Glomerular endothelial cell (primary cell): ENCODE measurements around the gene PARVB. TPM values are rescaled to one million over a fixed set of nuclear protein-coding genes. Genes with fewer than 3 reads are reported as not detected.

Experiments used
- DNase-seq: peaks from one replicate; pipeline ENCODE4 v3.0.0-alpha.2; 2011; ENCODE audit warnings: low read depth, low spot score; ENCODE audit errors: extremely low read depth
- total RNA-seq: library from RNA; depleted of rRNA; stranded (reverse); fragments of >200 nt; gene quantifications from 2 replicates; pipeline ENCODE4 v1.2.3, GENCODE V29; 2015

PARVB gene
- total RNA-seq, 1 donor from 2014 or later, result 118 TPM

DNA sequence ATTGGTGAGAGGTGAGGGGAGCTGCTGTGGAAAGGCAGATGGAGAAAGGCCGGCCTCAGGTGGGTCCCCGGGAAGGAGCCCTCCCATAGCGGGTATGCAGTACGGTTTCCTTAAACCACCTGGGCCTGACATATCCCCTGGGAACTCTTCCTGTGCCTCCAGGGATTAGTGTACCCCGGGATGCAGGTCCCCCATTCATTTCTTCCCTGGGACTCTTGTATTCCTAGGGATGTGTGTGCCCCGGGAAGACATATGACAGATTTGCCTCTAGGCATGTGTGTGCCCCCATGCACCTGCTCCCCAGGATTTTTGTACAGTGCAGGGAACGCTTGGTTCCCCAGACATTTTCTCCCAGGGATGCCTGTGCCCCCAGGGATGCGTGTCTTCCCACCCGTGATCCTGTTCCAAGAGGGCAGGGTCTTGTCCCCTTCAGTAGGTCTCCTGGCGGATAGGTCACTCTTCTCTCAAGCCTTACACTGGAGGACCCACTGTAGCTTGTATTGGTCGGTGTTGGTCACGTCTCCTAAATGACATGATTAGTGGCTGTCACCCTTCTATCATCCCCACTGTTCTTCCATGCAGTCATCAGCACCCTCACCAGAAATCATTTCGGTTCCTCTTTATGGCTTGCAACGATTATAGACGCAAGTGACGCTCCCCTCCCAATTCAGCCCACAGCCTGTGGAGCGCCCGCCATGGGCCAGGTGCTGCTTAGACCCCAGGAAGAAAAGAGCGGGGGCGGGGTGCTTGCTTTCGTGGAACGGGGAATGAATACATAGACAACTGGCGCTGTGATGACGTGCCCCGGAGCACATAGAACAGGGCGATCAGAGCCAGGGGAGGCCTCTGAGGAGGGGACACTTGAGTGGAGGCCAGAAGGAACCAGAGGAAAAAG, 1.3 kb downstream of the PARVB start:
- DNase-seq, result no peak

DNA sequence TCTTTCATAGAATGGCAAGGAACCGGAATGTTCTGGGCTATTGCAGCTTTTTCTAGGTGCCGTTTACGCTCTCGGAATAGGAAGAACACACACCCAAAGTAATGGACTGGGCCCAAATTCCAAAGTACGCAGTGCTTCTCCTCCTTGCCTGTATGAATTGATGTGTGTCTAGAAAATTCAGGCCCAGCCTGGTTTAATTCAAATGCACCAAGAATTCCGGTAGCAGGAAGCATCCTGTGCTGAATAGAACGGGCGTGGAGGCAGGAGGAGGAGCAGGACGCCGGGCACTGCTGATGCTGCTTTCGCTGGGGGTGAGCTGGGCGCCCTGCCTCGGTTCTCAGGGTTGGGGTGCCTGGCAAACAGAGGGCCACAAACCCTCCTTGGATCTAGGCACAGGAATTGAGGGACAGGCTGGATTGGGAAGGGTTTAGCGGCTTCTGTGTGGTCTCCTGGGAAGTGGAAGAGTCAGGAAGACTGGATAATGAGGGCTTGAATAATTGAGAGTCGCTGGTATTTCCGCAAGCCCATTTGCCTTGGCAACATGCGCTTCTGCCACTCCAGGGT, 2.0 kb downstream of the PARVB start:
- no peak for DNase-seq

DNA sequence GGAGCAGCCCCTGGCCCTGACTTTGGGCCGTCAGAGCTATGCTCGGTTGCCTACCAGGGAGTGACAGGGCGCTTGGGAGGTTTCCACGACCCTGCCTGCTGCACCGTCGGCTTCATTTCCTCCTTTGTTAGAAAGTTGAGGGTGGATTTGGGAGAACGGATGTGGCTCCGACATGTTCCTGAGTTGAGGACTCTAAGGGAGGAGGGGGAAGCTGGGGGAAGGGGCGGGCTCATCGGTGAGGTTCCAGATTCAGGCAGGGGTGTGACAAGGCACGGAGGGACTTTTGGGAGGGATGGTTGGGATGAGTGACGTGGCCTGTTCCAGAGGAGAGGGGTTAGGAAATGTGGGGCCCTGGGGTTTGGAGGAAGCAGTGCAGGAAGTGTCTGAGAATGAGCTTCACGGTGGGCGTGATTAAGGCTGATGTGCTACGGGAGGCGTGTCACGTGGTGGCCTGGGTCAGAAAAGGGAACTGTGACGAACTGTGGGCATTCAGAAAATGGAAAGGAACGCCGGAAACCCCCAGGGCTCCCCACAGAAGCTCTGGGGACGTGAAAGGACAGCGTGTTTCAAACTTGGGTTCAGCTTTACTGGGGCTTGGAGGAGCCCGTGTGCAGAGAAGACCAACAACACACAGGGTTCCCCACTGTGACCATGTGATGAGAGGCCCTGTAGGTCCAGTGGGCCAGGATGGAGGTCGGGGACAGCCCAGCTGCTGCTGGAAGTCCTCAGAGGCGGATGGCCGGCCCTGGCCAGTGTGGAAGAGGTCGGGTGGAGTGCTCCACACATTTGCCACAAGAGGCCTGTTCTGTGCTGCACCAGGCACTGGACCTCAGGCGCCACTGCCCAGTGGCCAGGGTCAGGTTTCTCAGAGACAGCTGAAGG, 2.8 kb downstream of the PARVB start:
- no peak for DNase-seq

DNA sequence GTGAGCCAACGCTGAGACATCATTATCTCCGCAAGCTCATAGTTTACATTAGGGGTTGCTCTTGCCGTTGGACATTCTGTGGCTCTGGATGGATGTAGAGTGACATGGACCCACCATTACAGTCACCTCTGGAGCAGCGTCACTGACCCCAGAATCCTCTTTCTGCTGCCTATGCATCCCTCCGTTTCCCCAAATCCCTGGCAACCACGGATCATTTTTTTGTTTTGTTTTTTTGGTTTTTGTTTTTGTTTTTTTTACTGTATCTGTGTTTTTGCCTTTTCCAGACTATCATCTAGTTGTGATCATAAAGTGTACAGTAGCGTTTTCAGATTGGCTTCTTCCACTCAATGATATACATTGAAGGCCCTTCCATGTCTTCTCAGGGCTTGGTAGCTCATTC, 4.0 kb downstream of the PARVB start:
- no peak for DNase-seq

DNA sequence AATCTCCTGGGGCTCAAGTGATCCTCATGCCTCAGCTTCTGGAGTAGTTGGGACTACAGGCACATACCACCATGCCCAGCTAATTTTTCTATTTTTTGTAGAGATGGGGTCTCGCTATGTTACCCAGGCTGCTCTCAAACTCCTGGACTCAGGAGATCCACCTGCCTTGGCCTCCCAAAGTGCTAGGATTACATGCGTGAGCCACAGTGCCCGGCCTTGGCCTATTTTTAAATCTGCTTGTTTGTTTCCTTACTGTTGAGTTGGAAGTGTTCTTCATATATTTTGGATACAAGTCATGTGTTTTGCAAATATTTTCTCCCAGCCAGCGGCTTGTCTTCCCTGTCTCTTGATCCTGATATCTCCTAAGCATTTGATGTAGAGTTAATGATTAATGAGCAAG, 5.0 kb downstream of the PARVB start:
- DNase-seq, result no peak

DNA sequence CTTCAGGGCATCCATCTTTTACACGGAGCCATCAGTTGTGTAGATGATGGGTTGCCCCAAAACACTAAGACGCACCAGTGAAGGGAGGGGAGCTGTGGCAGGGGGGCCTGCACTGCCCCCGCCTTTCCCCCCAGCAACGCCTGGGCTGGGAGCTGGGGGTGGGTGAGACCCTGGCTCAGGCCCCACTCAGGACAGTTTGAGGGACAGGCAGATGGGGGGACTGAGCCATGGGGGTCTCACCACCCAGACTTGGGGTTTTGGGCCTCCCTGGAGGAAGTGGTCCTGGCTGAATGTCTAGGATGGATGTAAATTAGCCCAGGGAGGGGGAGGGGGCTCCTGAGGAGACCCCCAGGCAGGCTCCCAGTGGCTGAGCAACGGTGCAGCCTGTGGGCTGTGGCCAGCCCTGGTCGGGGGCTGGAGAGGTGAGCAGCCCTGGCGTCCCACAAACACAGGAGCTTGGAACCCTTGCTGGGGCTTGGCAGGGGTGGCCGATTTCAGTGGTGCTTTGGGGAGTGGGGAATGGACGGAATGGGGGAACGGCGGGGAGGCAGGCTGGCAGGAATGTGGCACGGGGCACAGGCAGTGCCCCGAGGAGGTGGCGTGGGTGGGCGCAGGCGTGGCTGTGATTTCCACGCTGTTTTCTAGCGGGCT, 6.1 kb downstream of the PARVB start:
- DNase-seq, result no peak

DNA sequence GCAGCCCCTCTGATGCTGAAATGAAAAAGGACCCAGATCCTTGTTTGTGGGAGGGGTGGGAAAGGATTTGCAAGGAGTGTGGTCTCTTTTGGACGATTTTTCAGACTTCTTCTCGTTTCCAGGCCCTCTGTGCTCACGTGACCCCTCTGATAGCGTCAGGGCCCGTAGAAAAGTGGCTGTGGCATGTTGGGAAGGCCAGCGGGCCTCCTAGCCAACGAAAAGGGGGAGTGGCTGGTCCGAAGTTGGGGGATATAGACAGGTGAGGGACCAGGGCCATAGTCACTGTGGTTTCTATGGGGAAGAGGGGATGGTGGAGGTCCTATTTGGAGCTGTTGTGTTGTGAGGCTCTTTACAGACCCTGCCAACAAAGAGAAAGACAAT, 6.6 kb downstream of the PARVB start:
- no peak for DNase-seq

DNA sequence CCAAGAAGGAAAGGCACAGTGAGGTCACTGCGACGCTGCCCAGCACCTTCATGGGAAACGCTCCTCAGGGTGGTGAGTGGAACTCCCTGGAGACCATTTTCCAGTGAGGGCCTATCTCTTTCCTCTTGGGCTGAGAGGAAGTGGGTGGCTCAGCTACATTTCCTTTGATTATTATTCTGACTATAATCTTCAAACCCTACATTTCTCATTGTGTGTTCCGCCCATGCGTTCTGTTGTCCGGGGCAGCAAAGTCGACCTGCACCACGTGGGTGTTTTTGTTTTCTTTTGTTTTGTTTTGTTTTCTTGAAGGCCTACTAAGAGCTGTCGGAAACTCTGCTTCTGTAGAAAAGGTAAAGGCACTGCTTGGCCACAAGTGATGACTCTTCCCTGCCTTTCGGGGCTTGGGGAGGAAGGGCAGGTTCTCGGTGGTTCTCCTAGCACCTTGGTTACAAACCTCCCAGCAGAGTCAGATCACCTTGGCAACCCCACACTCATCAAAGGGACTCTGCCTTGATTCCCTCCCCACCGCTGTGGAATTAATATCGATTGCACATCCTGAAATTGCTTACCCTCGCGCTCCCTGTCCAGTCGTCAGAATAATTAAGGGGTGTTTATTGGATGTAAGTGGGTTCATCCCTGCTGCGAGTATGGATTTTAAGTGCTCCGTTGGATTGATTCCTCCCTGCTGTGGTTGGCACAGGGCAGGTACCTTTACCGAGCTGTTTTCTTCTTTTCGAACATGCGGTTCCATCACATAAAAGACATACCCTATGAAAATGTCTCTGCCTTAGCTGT, 7.3 kb downstream of the PARVB start:
- DNase-seq, result no peak

DNA sequence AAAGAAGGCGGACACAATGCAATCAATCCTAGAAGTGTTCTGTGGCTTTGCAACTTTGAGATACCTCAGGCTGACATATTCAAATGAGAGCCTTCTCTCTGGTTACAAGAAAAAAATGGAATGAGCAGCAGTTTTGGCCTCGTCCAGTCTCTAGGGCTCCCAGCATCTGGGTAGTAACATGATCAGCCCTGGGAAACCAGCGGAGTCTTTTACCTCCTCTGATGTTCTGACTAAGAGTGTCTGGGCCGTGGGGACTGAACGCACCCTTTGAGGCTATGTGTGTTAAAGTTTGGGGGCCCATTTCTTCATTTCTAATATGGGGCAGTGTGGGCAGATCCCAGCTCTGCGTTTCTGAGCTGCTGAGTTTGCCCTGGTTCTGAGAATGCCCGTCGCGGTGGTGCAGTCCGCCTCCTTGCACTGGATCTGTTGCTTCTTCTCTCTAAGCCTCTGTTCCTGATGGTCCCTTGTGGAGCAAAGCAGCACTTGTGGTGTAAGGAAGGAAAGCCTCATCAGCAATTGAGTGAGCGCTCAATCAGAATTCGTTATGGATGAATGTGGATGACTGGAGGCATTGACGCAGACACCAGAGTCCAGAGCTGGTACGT, 8.1 kb downstream of the PARVB start:
- no peak for DNase-seq

DNA sequence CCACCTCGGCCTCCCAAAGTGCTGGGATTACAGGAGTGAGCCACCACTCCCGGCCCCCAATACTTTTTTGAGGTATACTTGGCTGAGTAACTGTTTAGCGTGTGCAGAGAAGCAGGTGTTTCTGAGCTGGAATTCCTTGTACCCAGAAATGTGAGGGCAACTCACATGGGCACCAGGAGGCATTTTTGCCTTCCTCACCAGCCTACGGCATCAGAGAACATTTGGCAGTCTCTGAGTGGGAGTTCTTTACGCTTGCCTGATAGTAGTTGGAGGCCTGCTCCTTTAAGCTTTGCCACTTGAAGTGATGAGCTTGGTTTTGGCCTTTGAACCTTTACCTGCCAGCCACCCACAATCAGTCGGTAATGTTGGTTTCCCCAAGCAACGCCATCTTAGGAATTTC, 9.2 kb downstream of the PARVB start:
- DNase-seq, result no peak

DNA sequence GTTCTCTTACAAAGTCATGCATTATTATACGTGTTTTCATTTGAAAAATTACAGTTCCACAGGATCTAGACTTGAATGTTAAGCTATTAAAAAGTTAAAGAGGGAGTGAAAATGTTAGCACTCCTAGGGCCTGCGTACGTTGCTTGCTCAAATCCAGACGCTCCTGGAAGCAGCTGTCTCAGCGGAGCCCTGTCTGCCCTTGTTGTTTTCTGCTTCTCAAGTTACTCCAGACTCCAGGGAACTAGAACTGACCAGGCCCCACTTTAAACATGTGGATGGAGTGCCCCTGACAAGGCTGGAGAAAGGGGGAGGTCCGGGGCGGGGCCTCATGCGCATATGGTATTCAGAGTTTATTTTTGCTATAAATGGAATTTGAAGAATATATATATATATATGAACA, 9.6 kb downstream of the PARVB start:
- DNase-seq, result no peak

DNA sequence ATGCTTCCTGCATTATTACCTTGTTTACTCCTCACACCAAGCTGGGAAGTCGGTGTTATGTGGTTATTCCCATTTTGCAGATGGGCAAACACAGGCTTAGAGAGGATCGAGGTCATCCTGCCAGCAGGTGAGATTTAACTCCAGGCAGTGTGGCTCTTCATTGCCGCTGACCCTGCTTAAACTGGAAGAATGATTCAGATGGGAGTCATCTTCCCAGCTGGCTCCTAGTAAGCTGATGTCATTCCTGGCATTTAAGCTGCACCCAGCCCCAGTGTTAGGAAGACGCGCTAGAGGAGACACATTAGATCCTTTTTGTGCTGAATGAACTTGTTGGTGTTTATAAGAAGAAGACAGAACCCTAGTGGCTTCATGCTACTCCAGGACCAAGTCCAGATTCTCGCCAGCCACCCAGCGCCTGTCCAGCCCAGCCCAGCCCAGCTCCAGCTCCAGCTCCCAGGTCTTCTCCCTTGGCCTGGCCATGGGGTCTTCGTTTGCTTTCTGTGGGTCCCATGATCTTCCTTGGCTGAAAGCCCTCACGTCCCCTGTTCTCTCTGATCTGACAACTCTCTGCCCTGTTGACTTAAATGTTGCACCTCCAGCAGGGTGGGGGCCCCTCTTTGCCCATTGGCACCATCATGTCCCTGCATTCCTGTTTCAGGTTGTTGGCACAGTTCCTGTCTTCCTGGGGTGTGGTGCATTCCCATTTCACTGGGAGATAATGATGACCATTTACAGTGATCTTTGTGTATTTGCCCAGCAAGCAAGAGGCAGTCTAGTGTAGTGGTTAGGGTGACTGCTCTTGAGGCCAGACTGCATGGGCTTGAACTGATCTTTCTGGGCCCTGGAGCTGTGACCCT, 13.6 kb downstream of the PARVB start:
- DNase-seq, result peak; percentile 36

DNA sequence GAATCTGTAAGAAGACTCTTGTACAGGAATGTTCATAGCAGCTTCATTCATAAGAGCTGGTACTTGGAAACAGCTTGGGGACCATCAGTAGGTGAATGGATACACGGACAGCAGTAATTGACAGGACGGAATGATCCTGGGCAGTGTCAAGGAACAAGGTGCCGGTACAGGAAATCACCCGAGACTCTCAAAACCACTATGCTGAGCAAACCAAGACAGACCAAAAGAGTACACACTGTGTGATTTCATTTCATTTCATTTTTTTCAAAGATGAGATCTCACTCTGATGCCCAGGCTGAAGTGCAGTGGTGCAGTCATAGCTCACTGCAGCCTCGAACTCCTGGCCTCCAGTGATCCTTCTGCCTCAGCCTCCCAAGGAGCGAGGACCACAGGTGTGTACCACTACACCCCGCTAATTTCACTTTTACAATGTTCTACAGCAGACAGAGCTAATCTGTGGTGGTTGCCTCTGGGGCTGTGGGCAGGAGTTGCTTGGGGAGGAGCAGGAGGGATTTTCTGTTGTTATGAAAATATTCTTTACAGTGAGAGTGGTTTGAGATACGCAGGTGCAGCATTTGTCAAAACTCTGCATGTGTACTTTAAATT, 15.6 kb downstream of the PARVB start:
- no peak for DNase-seq

DNA sequence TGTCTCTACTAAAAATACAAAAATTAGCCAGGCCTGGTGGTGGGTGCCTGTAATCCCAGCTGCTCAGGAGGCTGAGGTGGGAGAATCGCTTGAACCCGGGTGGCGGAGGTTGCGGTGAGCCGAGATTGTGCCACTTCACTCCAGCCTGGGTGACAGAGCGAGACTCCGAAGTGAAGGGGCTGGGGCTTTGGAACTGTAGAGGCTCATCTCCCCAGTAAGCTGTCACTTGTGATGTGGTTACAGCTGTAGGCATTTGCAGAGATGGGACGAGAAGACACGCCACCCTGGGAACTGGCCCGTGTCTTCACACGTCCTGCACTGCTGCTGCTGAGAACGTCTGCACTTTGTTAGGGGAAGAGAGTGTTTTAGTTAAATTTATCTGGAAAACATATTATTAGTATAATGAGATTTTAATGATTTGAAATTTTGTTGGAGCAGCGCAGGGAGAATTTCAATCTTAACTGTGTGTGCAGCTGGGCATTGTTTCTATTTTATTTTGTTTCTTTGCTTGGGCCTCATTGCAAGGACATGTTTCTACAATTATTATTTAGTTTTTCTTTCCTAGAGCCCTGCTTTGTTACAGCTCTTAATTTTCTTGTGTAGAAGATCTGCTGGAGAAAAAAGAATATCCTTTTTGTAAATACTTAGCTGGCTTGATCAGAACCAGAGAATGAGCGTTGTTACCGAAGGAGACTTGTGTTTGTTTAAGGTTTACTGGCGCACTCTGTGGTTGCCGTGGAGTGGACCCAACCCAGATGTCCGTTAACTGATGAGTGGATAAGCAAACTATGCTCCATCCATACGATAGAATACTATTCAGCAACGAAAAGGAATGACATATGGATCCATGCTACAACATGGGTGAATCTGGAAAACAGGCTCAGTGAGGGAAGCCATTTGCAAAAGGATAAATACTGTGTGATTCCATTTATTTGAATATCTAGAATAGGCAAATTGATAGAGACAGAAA, 18.4 kb downstream of the PARVB start:
- no peak for DNase-seq

DNA sequence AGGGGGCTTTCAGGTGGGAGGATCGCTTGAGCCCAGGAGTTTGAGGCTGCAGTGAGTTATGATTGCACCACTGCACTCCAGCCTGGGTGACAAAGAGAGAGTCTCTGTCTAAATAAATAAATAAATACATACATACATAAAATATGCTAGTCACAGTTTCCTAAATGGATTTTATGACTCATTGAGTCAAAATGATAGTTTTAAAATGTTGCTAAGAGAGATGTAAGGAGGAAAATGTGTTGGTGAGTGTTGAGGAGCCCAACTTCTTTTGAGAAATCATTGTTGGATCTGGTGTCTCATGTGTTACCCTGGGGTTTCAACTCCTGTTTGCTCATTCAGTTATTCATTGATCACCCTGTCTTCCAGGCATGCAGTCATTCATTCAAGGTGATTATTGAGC, 21.0 kb downstream of the PARVB start:
- no peak for DNase-seq

DNA sequence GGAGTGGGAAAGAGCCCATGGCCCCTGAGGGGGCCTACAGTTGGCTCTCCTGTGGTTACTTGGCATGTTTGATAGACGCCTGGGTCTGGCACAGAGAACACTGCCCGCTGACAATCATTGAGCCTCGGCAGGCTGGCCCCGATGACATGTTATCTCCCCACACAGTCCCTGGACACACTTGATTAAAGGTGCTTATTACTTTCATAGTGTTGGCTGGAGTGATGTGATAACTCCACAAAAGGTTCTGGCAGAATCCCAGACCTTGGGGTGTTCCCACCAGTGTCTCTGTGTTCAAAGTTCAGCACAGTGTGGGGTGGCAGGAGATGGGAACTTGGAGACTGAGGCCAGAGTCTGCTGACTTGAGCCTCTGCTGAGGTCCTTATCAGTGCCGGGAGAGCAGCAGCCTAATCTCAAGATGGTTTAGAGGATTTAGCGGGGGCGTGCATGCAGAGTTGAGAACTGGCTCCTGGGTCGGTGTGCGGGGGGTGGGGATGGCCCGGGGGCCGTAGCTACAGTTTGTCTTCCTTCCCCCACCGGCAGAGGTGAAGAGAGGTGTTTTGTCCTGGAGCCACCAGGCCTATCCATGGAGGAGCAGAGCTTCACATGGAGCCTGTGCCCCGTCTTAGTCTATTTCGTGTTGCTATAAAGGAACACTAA, 22.5 kb downstream of the PARVB start:
- no peak for DNase-seq

DNA sequence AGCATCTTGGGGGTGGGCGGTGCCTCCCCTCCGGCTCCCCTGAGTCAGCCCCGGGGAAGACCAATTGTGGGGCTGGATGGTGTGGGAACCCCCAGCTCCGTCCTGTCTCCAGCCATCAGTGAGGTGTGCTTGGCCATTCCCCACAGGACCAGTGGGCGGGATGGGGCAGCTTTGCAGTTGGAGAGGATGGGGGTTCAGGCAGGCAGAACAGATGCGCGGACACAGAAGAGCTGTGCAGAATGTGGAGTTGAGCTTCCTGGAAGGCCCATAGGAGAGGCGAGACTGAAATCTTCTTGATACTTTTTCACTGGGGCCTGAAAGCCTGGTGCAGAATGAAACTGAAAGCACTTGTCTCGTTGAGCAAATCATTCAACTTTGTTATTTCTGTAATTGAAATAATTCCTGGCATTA, 23.8 kb downstream of the PARVB start:
- no peak for DNase-seq
